ENCODE measurements around the gene MAST4. TPM values are rescaled to one million over a fixed set of nuclear protein-coding genes. Genes with fewer than 3 reads are reported as not detected.
A peak's percentile ranks its signal among the peaks of the same experiment; 100 is the strongest.

The MAST4 gene
- total RNA-seq, 1 donor from 2014 or later, result 56.9 TPM

GRCh38 chr5:66828548-66829357 is 232.6 kb downstream of the MAST4 start:
- no peaks in the 10 kb centered on the region for H3K36me3 ChIP-seq
- intact Hi-C loops (cut with DNase I), result no loop called here
- no peak for TF ChIP-seq CTCF (IDR thresholded peaks at IDR 0.05)
- no peaks in the 10 kb centered on the region for H3K27me3 ChIP-seq (ENCODE audit: low read depth)
- peak overlapping the region; percentile 51 for H3K4me3 ChIP-seq
- peak overlapping the region; percentile 46 for H3K27ac ChIP-seq
- peaks cover 19% of the 10 kb centered on the region for H3K4me1 ChIP-seq
- H3K9me3 ChIP-seq, result no peaks in the 10 kb centered on the region
- ATAC-seq (peak; percentile 82 to 85), DNase-seq (peak; percentile 59)

GRCh38 chr5:66829358-66829674 is 233.1 kb downstream of the MAST4 start:
- Histone ChIP-seq H3K36me3 (no peaks in the 10 kb centered on the region), H3K27me3 (ENCODE audit: low read depth) (no peaks in the 10 kb centered on the region), H3K4me1 (peaks cover 19% of the 10 kb centered on the region), H3K27ac (peak overlapping the region; percentile 46), H3K4me3 (peak overlapping the region; percentile 51), H3K9me3 (no peaks in the 10 kb centered on the region)
- TF ChIP-seq CTCF (IDR thresholded peaks at IDR 0.05), result no peak
- no peak for ATAC-seq
- intact Hi-C loops (cut with DNase I), result no loop called here
- DNase-seq, result no peak

- H3K27me3 ChIP-seq (ENCODE audit: low read depth), result no peaks in the 10 kb centered on the region
- no peak for TF ChIP-seq CTCF (IDR thresholded peaks at IDR 0.05)
- H3K9me3 ChIP-seq, result no peaks in the 10 kb centered on the region
- H3K27ac ChIP-seq, result no peak overlapping the region
- ATAC-seq (no peak), DNase-seq (no peak)
- intact Hi-C loops (cut with DNase I), result no loop called here
- H3K4me1 ChIP-seq, result peaks cover 19% of the 10 kb centered on the region
- H3K36me3 ChIP-seq, result no peaks in the 10 kb centered on the region
- no peak overlapping the region for H3K4me3 ChIP-seq
Measured at GRCh38 chr5:66829826-66830225, 233.6 kb downstream of the MAST4 start.

- TF ChIP-seq CTCF (IDR thresholded peaks at IDR 0.05), result no peak
- ATAC-seq (no peak), DNase-seq (no peak)
- no peaks in the 10 kb centered on the region for H3K9me3 ChIP-seq
- H3K27me3 ChIP-seq (ENCODE audit: low read depth), result no peaks in the 10 kb centered on the region
- H3K4me3 ChIP-seq, result no peak overlapping the region
- peaks cover 19% of the 10 kb centered on the region for H3K4me1 ChIP-seq
- H3K36me3 ChIP-seq, result no peaks in the 10 kb centered on the region
- intact Hi-C loops (cut with DNase I), result no loop called here
- no peak overlapping the region for H3K27ac ChIP-seq
Measured at GRCh38 chr5:66830636-66831035, 234.4 kb downstream of the MAST4 start.

GRCh38 chr5:66839636-66840185 is 243.5 kb downstream of the MAST4 start:
- no peak for ATAC-seq
- DNase-seq, result no peak
- Histone ChIP-seq H3K27ac (no peak overlapping the region), H3K27me3 (ENCODE audit: low read depth) (no peaks in the 10 kb centered on the region), H3K4me1 (no peaks in the 10 kb centered on the region), H3K36me3 (no peaks in the 10 kb centered on the region), H3K9me3 (no peaks in the 10 kb centered on the region), H3K4me3 (no peak overlapping the region)
- no peak for TF ChIP-seq CTCF (IDR thresholded peaks at IDR 0.05)
- intact Hi-C loops (cut with DNase I), result no loop called here
